HG02885 (cell line): ENCODE data around the gene ALLC.

Source experiments
- ATAC-seq: cut with Tn5 transposase; IDR thresholded peaks from one replicate; pipeline ENCODE4 v1.9.1; 2021; ENCODE audit warnings: mild to moderate bottlenecking; ENCODE audit not compliant: unreplicated experiment, poor library complexity

The ALLC gene

GRCh38 chr2:3638456-3638810, 19.6 kb upstream of the ALLC start:
- ATAC-seq = no peak

- no peak for ATAC-seq
These were observed 18.9 kb upstream of the ALLC start for GRCh38 chr2:3639015-3639630.

GRCh38 chr2:3639653-3640052, 18.3 kb upstream of the ALLC start:
- no peak for ATAC-seq

GRCh38 chr2:3641181-3641580, 16.8 kb upstream of the ALLC start:
- no peak for ATAC-seq

GRCh38 chr2:3641841-3642421, 16.1 kb upstream of the ALLC start:
- ATAC-seq = no peak

GRCh38 chr2:3642521-3643215, 15.3 kb upstream of the ALLC start:
- ATAC-seq = no peak

GRCh38 chr2:3643371-3644245, 14.4 kb upstream of the ALLC start:
- ATAC-seq = no peak

GRCh38 chr2:3644246-3644525, 13.8 kb upstream of the ALLC start:
- ATAC-seq = peak; percentile 81

GRCh38 chr2:3644891-3645605, 13.0 kb upstream of the ALLC start:
- no peak for ATAC-seq

GRCh38 chr2:3645745-3646389, 12.1 kb upstream of the ALLC start:
- ATAC-seq = no peak

- ATAC-seq = no peak
These were observed 11.6 kb upstream of the ALLC start for GRCh38 chr2:3646446-3646845.

GRCh38 chr2:3647246-3647645, 10.8 kb upstream of the ALLC start:
- no peak for ATAC-seq

GRCh38 chr2:3647831-3648651, 10.0 kb upstream of the ALLC start:
- no peak for ATAC-seq

- ATAC-seq = no peak
These were observed 9.3 kb upstream of the ALLC start for GRCh38 chr2:3648652-3649177.

GRCh38 chr2:3649581-3649980, 8.4 kb upstream of the ALLC start:
- ATAC-seq = no peak

- no peak for ATAC-seq
These were observed 7.7 kb upstream of the ALLC start for GRCh38 chr2:3650140-3650920.

GRCh38 chr2:3651691-3652648, 6.0 kb upstream of the ALLC start:
- ATAC-seq = peak; percentile 82
